NCI-H774 (cell line): ENCODE results near the gene TM4SF20.
"Not testable (repeated sequence)": the region's sequence is repeated elsewhere in the genome, so short reads cannot be mapped to it uniquely, and the experiment has no call there.

Experiments used
- DNase-seq: peaks from one replicate; lab custom pipeline; 2025; lab: John Stamatoyannopoulos, UW

The TM4SF20 gene

DNA sequence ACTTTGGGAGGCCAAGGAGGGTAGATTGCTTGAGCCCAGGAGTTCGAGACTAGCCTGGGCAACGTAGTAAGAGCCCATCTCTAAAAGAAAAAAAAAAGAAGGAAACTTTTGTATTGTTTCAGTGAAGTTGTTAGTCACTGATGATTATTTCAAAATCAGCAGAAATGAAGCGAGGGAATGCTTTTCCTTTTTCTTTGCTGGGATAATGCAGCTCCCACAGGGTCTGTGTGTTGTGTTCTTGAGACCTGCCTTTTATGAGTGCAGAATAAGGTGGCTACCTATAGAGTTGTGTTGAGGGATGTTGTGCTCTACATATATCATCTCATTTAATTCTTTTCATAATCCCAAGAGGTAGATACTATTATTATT is 11.7 kb downstream of the TM4SF20 start:
- no peak for DNase-seq

DNA sequence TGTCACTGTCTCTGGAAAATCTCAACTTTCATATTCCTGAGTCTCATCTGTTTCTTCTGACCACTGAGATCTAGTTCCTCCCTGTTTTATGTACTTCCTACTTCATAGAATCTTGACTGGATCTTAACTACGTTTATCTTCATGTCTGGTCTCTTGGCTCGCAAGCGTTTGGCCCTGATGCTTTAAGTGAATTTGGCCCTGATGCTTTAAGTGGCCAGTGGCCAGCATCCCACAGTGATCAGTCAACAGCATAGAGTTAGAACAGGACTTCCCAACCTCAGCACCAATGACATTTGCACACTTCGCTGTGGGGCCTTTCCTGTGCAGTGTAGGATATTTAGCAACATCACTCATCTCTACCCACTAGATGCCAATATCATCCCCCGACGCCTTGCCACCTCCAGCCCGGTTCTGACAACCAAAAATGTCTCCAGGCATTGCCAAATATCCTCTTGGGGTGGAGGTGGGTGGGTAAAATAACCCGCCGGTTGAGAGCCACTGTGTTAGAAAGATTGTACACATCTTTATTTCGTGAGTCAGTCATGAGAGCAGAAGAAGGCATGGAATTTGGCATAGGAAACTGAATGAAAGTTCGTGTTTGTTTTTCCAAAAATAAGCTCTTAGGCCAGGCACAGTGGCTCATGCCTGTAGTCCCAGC is 12.2 kb downstream of the TM4SF20 start:
- DNase-seq: no peak

DNA sequence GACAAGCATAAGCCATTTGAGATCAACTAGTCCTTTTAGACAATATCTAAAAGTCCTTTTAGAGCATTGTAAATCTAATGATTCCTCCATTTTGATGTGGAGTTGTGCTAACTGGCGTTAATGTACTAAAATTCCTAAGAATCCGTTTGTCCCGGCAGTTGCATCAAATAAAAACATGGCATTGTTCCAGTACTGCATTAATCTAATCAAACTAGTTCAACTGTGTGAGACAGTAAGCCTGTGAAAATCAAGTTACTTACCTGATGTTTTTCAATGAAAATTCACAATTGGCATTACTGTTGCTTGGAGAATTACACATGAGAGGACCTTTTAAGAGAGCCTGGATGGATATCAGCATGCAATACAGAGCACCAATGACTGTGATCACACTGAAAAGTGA is 13.3 kb downstream of the TM4SF20 start:
- DNase-seq: no peak

DNA sequence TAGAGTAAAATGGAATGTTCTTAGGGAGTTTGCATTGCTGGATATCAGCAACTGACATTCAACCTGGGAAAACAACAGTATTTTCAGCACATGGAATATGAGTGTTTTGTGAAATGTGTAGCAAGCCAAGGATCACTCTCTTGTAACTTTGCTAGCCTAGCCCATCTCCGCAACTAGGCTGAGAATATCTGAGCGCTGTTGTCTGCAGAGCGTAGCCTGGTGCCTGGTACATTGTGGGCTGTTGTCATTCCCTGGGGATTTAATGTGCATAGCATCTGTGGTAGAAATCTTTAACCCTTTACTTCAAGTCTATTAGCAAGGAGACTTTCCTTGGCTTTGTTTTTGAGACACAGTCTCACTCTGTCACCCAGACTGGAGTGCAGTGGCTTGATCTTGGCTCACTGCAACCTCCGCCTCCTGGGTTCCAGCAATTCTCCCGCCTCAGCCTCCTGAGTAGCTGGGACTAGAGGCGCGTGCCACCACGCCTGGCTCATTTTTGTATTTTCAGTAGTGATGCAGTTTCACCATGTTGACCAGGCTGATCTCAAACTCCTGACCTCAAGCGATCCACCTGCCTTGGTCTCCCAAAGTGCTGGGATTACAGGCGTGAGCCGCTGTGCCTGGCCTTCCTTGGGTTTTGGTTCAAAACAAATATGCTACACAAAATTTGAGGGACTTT is 14.4 kb downstream of the TM4SF20 start:
- not testable (repeated sequence) for DNase-seq

DNA sequence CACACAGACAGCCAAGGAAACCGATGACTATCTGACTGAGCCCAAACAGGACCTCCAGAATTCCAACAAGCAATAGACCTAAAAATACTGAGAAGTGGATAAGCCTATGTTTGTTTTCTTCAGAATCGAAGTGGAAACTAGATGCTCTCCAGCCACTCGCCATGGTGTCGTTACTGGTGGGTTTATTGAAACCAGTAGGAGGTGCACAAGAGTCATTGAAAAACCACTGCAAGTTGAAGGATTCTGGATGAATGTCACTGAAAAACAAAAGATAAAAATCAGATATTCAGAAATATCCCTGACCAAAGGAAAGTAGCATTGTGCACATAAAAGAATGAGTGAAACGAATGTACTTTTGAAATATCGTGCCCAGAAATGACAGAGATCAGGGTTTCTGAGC is 15.3 kb downstream of the TM4SF20 start:
- DNase-seq: no peak

DNA sequence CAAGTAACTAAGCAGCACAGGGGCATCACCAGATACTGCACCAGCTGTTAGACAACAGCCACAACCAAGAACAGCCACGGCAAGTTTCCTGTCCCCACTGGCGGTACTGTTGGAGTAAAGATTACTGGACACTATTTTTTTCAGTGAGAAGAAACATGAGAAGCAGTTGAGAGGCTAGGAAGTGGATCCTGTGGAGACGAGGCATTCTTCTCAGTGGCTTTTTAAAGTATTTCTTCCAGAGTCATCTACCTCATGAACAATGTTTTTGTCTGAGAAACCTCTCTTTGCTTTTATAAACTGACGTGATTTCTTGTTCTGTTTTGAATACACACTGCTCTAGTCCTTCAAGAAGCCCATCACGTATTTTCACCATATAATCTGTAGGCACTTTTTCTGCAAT is 18.8 kb downstream of the TM4SF20 start:
- no peak for DNase-seq

DNA sequence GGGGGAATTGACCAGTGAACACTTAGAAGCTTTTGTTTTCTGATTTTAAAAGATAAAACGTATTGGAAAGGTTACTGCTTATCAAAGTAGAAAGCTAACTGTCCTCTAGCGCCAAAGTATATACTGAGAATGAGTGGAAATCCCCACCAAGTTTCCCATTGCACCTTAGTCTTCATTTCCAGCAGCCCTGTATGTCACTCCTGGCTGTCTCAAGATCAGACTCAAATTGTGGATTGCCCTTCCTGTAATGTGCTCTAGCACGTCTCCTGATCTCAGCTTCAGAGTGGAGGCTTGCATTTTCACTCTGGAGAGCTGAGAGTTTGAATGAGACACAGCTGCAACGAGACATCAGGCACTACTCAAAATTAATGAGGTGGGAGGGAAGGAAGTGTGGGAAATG is 27.5 kb downstream of the TM4SF20 start:
- no peak for DNase-seq

DNA sequence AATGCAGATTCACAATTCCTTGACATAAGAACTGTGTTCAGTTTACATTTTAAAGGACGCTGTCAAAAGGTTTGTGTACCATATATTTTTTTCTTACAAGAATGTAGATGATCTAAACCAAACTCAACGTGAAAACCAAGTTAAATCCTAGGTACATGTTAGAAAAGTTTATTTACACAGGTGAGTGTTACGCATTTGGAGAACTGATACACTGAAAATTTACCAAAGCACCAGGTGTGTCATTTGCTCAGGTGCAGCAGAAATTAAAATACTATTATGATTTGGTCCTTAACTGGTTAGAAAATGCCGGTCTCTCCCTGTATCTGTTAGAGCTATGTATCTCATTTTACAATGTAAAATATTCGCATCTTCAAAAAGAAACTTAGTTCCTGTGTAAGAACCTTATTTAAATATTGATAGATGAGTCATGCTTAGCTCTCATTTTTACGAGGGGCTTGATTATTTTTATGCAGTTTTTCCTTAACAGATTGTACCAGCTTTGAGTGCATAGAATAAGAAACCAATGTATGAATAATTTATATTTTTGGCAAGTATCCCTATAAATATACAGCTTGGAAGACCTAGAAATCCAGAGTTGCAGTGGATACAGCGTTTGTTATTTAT is 29.0 kb downstream of the TM4SF20 start:
- no peak for DNase-seq

DNA sequence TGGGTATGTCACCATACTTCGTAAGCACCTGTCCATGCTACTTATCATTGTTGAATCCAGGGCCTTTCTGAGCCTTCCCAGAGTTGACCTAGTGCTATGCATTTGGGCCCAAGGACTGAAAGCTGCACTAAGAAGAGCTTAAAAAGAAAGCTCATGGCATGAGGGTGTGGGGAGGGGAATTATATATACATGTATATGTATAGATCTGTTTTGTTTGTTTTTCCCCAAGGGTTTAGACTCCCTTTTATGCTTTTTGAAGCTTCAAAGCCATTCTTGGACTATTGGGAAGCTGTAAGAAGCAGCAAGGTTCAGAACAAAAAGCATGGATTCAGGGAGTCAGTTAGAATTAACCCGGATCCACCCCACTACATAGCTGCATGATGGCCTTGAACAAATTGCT is 30.8 kb downstream of the TM4SF20 start:
- DNase-seq: no peak

DNA sequence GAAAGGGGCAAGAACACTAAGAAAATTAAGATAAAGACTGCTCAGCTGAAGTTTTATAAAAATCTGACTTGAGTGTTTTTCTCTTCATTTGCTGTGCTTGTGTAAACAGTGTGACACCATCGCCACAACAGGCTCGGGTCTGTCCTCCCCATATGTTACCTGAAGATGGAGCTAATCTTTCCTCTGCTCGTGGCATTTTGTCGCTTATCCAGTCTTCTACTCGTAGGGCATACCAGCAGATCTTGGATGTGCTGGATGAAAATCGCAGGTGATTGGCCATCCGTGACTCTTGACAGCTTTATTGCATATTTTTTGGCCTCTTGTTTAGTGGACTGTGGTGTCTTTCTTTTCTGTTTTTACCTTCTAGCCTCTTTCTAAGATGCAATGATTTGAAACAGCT is 32.0 kb downstream of the TM4SF20 start:
- no peak for DNase-seq

DNA sequence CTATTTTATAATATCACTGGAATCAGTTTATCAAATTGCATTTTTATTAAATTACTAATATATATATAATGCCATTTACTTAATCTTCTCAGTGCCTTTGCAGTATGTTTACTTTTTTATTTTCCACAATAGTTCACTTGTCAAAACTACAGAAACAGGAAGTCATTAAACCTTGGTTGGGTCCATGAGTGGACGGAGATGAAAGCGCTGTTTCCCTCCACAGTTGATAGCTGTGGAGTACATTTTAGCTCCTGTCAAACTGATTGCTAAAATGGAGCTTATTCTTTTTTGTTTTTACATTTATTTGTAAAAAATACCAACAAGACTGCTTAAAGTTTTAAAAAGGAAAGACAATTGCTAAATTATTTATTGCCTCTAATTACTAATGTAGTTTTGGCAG is 34.9 kb downstream of the TM4SF20 start:
- no peak for DNase-seq

DNA sequence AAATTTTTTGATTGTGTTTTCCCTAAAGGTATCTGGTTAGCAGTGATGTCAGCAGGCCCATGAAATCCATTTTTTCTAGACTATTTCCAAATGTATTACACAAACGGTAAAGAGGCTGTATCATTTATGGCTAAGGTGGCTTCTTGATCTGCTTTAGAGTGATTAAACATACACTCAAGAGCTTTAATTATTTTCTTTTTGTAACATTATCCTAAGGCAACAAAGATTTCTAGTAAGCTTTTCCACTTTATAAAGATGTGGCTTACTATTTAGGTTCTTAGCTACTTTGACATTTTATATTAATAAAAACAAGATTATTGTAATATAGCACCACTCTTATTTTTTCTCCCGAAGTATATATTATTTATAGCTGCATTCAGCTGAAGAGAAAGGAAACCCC is 37.6 kb downstream of the TM4SF20 start:
- DNase-seq: no peak

DNA sequence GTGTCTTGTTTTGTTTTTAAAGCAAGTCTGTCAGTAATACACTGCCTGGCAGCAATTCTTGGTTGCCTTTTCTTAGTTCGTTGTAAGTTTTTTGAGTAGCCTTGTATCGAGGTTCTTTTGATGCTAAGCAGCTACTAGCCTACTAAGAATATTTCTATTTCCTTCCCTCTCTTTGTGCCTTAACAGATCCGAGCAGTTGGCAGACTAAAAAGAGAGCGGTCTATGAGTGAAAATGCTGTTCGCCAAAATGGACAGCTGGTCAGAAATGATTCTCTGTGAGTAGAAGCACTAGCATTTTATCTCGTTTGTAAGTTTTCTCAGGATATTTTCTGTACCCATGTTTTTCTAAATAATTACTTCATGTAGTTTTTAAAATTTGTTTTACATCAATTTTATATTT is 39.0 kb downstream of the TM4SF20 start:
- DNase-seq: no peak

DNA sequence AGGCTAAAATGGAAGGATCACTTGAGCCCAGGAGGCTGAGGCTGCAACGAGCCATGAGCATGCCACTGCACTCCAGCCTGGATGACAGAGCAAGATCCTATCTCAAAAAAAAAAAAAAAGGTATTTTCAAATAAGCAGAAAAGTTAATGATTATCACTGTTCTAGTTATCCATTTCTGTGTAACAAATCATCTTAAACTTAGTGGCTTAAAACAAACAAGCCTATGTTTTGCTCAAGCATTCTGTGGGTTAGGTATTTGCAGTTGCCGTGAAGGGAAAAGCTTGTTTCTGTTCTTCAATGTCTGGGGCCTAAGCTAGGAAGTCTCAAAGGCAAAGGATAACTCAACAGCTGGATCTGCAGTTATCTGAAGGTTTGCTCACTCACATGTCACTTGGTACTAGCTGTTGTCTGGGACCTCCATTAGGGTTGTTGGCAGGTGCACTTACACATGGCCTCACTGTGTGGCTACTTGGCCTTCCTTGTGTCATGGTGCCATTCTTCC is 40.0 kb downstream of the TM4SF20 start:
- no peak for DNase-seq

DNA sequence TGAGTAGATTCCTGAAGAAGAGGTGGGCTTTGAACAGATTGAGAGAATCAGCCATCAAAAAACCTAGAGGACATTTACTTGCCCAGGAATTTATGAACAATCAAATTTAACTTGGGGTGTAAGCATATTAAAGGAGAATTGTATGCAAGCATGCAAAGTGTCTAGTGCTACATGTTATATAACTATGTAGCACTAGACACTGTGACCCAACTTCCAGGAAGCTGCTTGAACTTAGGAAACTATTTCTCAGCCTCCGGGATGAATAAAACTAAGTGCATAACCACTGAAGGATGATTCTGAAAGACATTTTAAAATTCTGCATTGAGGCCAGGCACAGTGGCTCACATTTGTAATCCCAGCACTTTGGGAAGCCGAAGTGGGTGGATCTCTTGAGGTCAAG is 41.7 kb downstream of the TM4SF20 start:
- no peak for DNase-seq

DNA sequence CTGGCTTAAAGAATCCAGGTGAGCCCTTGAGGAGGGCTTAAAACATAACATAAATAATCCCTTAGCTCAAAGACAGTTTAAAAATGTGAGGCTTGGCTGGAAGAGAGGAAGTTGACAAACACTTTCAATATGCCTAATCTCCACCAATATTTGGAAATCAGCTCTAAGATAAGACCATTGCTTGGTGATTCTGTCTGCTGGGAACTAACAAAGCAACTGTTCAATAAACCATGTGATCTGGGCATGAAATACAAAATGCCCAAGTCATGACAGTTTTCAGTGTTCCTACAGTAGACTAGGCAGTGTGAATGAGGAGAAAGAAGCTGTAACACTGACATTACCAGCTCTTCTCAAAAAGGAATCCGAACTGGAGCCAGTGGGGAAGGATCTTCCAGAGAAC is 43.4 kb downstream of the TM4SF20 start:
- no peak for DNase-seq

DNA sequence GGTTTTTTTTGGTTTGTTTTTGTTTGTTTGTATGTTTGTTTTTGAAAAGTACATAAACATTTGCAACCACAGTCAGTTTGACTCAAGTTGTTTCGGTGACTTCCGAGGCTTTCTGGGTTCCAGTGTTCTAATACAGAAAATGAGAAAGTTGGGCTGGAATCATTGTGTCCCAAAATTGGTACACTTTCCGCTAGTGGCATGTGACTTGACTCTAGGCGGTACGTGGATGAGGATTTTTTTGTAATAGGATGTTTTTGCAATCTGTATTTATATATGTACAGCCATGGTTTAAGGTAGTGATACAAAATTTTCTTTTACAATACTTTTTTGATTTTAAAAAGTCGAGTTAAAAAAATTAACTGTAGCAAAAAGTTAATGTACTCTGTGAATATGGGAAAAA is 52.3 kb downstream of the TM4SF20 start:
- no peak for DNase-seq

DNA sequence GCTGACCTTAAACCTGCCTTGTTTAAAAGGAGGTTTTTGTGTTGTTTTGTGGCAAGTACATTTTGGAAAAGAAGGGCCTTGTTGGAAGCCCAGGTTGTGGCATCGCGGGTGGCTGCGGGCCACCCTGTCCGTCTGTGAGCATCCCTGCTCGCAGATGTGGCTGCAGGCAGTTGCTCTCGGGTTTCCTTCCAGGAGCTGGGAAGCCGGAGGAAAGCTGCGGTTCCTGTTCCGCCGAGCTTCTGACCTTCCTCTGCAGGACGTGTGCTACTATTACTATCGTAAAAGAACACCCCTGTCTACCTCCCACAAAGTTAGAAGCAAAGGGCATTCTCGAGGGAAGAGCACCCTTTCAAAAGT is 53.3 kb downstream of the TM4SF20 start:
- no peak for DNase-seq

DNA sequence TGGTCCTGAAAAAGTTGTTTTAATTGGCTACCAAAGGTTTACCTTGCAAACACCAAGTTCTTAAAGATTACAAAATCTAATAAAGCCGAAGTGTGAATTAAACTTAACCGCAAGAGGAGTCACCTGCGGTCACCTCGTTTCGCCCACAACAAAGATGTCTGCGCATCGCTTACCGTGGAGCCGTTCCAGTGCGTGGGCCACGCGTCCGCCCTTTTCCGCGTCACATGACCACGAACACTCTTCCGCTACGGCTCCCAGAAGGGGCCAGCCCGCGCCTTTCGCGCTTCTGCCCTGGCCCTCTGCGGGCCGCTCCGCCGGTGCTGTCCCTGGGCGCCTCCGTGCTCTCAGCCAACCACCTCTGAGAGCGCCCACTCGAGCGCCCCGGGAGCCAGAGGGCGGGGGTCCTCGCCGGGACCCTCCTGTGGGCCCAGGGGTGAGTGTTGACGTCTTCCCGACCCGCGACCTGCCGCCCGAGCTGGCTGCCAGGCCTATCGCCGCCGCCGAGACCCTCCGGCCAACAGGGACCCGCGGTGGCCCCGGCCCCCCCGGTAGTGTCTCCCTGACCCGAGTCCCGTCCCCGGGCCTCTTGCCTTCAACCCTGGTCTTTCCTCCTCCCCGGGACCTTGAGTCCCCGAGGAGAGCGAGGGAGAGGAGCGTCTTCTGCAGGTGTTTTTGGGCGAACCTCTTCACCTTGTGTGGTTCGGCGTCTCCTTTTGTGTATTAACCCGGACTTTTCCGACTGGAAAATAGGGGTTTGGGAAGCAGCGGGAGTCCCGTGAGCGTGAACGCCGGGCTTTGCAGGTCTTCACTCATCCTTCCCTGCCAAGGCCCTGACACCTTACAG is 53.9 kb downstream of the TM4SF20 start, which contains the start of gene MFF:
MFF (plus strand) TSS at position 257 of the 844 bp plus-strand sequence. CDS start 5,415 bp downstream, outside the sequence.
- peak; percentile 89 for DNase-seq

DNA sequence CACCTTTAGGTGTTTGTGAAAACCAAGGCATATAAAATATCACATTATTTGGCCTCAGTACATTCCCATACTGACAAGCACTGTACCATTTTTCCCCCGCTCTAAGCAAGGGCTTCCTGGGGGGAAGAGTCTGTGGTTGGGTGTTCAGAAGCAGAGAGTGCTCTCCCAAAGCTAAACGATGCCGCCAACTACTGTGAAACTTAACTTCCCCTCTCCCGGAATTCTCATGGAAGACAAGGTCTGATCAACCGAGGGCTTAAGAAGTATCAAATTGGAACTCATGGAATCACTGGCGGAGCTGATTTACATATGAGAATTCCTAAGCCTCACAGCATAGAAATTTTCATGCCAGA is 54.5 kb downstream of the TM4SF20 start:
- DNase-seq: no peak

DNA sequence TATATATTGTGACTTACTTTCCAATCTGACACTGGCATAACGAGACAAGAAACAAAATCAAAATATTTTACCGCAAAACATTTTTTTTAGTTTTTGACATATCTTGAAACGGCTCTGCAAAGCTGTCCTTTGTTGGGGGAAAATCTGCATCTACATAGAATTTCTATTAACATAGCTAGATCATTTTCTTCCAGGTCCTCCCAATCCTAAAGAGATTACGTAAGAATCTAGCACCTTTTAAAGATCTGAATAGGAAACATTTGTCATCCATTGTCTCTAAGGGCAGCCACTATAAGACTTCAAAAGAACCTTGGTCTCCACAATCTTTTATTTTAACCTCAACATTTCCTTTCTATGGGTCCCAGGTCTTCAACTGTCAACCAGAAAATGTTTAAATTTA is 55.3 kb downstream of the TM4SF20 start:
- DNase-seq: no peak

DNA sequence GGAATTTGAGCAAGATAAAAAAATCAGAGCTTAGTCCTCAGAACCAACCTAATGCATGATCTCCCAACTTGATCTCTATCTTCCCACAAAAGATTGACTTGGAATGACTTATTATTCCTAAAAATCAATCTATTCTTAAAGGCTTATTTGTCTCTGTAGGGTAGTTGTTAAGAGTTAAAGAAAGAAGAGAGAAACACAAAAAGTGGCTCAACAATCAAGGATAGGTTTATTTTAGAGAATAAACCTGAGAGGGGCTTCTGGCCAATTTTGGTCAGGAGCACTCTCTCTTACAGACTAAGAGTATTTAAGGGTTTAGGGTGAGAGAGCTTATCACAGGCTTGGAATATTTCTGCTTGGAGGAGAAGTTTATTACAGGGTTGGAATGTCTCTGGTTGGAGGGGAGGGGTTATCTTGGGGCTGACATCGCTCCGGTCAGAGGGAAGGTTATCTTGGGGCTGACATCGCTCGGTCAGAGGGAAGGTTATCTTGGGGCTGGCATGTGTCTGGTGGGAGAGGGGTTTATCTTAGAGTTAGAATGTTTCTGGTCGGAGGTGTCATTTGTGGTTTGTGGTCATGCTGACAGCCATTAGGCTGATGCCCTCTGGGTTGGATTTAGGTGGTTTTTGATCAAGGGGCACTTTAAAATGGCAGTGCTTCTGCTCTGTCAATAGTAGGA is 56.4 kb downstream of the TM4SF20 start:
- DNase-seq: no peak
